K562 (cell line): ENCODE results near the gene AP1B1. TPM values are rescaled to one million over a fixed set of nuclear protein-coding genes. Genes with fewer than 3 reads are reported as not detected.

ENCODE experiments used
- ATAC-seq: fragments of 200-7000 bp; cut with Tn5 transposase; 3 replicates; pipeline ENCODE4 v1.9.1; 2020; ENCODE audit warnings: moderate library complexity
- BruUV-seq: library from RNA; stranded (reverse); fragments of 400-500 nt; replicated peaks from 2 replicates; lab custom pipeline; 2021; lab: Mats Ljungman, UMichigan
- CTCF ChIA-PET: fragments of 300-600 bp; formaldehyde crosslinking; extraction: SDS; loops from one replicate; lab custom pipeline; 2021; ENCODE audit warnings: low intra/inter-chr PET ratio; lab: Yijun Ruan, JAX
- POLR2A ChIA-PET: fragments of 300-600, 350-650 bp; sonication (Branson Sonifier 250); formaldehyde crosslinking; extraction: SDS; loops from one replicate; lab custom pipeline; 2021; ENCODE audit warnings: antibody characterized with exemption, inconsistent platforms; lab: Yijun Ruan, JAX
- DNase-seq, 4 experiments: peaks; one replicate each; pipeline versions ENCODE4 v3.0.0 to v3.0.0-alpha.2; 2011 to 2018; ENCODE audit warnings: low spot score in 3 of 4, mixed read lengths in 3 of 4; ENCODE audit errors: extremely low read depth in 1 of 4
- FAIRE-seq: peaks from 2 replicates; lab custom pipeline; 2011; peaks lifted over from hg19 to GRCh38; lab: Jason Lieb, UNC
- H2AFZ ChIP-seq: 2 replicates; pipeline ENCODE4 v1.6.0; 2011; ENCODE audit warnings: low read depth, low read length, control low read depth, inconsistent platforms
- H3K27ac ChIP-seq: fragments of 200-600 bp; 3 replicates; pipeline ENCODE4 v1.8.0; 2011; ENCODE audit warnings: low read depth, mild to moderate bottlenecking, control low read depth, inconsistent platforms, low read length, moderate library complexity, mixed read lengths; ENCODE audit errors: extremely low read depth
- H3K27me3 ChIP-seq, 2 experiments: fragments of 300-600 bp in 1 of 2; 2 replicates in 1 of 2; 3 replicates in 1 of 2; pipeline versions ENCODE4 v1.6.0 to v1.8.0; 2011; ENCODE audit warnings: inconsistent platforms in 2 of 2, low read length in 2 of 2, mild to moderate bottlenecking in 1 of 2, mixed read lengths in 1 of 2, moderate library complexity in 1 of 2; ENCODE audit not compliant: control insufficient read depth in 2 of 2, insufficient read depth in 2 of 2
- H3K36me3 ChIP-seq: fragments of 300-600 bp; 3 replicates; pipeline ENCODE4 v1.8.0; 2011; ENCODE audit warnings: mild to moderate bottlenecking, low read length, inconsistent platforms; ENCODE audit not compliant: control insufficient read depth, insufficient read depth
- H3K4me1 ChIP-seq, 2 experiments: fragments of 200-600 bp in 1 of 2; replicated peaks in 1 of 2; 2 replicates in 1 of 2; 3 replicates in 1 of 2; pipeline versions ENCODE4 v1.5.1 to v1.8.0; 2011; ENCODE audit warnings: inconsistent platforms in 2 of 2, low read length in 2 of 2, mild to moderate bottlenecking in 1 of 2, mixed read lengths in 1 of 2, moderate library complexity in 1 of 2; ENCODE audit not compliant: control insufficient read depth in 2 of 2, insufficient read depth in 2 of 2
- H3K4me2 ChIP-seq: 2 replicates; pipeline ENCODE4 v1.6.1; 2011; ENCODE audit warnings: low read length, control low read depth, inconsistent platforms, mixed read lengths; ENCODE audit not compliant: insufficient read depth
- H3K4me3 ChIP-seq: fragments of 200-600 bp; sonication (generic), shearing (Covaris generic); 2 replicates; pipeline ENCODE4 v1.5.1; 2016; ENCODE audit warnings: control low read depth, inconsistent platforms
- H3K79me2 ChIP-seq: fragments of 200-600 bp; 3 replicates; pipeline ENCODE4 v1.8.0; 2011; ENCODE audit warnings: low read length, inconsistent platforms; ENCODE audit not compliant: control insufficient read depth, insufficient read depth
- H3K9ac ChIP-seq, 2 experiments: 2 replicates each; pipeline versions ENCODE4 v1.6.0 to v1.6.1; 2011; ENCODE audit warnings: low read depth in 2 of 2, low read length in 2 of 2, control low read depth in 1 of 2, inconsistent platforms in 1 of 2, mild to moderate bottlenecking in 1 of 2, mixed read lengths in 1 of 2; ENCODE audit not compliant: insufficient read depth in 1 of 2
- H3K9me1 ChIP-seq: one replicate; pipeline ENCODE4 v1.6.0; 2011; ENCODE audit warnings: inconsistent platforms, mild to moderate bottlenecking, low read length, moderate library complexity; ENCODE audit not compliant: control insufficient read depth, insufficient read depth
- H3K9me3 ChIP-seq: replicated peaks from 2 replicates; pipeline ENCODE4 v1.5.1; 2011; ENCODE audit warnings: low read depth, low read length, inconsistent platforms; ENCODE audit not compliant: control insufficient read depth, insufficient read depth
- H4K20me1 ChIP-seq: replicated peaks from 2 replicates; pipeline ENCODE4 v1.6.1; 2011; ENCODE audit warnings: low read length, inconsistent platforms, mixed read lengths; ENCODE audit not compliant: control insufficient read depth, insufficient read depth
- AFF1 ChIP-seq, 2 experiments: fragments of 450-650 bp; IDR thresholded peaks; 2 replicates each; pipeline ENCODE4 v1.6.1; 2018; ENCODE audit warnings: mild to moderate bottlenecking in 2 of 2, low read depth in 1 of 2; ENCODE audit not compliant: partially characterized antibody in 2 of 2
- BRF2 ChIP-seq: IDR thresholded peaks from 3 replicates; pipeline ENCODE4 v1.6.1; 2011; ENCODE audit warnings: borderline replicate concordance, mild to moderate bottlenecking; ENCODE audit not compliant: insufficient read length, insufficient read depth
- CCAR2 ChIP-seq: fragments of 200-400 bp; formaldehyde crosslinking; IDR thresholded peaks from 2 replicates; pipeline ENCODE4 v1.6.1; 2017; ENCODE audit warnings: mild to moderate bottlenecking, low read depth, low read length
- FOXJ2 ChIP-seq: fragments of 200-800 bp; sonication (Bioruptor generic); IDR thresholded peaks from 2 replicates; pipeline ENCODE4 v1.6.1; 2016; ENCODE audit warnings: missing genetic modification characterization, missing compliant biosample characterization
- GABPA ChIP-seq: fragments of 200-800 bp; sonication (Bioruptor generic); conservative IDR thresholded peaks from 2 replicates; pipeline ENCODE4 v1.6.1; 2016; ENCODE audit warnings: low read depth, missing genetic modification characterization, missing compliant biosample characterization
- PCBP1 ChIP-seq: fragments of 200-400 bp; formaldehyde crosslinking; IDR thresholded peaks from 2 replicates; pipeline ENCODE4 v1.6.1; 2018; ENCODE audit warnings: mild to moderate bottlenecking, low read depth, low read length; ENCODE audit not compliant: poor library complexity, severe bottlenecking
- PHF21A ChIP-seq: fragments of 450-650 bp; IDR thresholded peaks from 2 replicates; pipeline ENCODE4 v1.6.1; 2017; ENCODE audit warnings: low read depth, borderline replicate concordance
- RFX5 ChIP-seq: IDR thresholded peaks from 2 replicates; pipeline ENCODE4 v1.6.1; 2011; ENCODE audit warnings: low read depth, mild to moderate bottlenecking, improper control_type of control experiment, low read length
- SMARCA5 ChIP-seq: fragments of 450-650 bp; IDR thresholded peaks from 2 replicates; pipeline ENCODE4 v1.6.1; 2016
- SP1 ChIP-seq: sonication (generic); formaldehyde crosslinking; IDR thresholded peaks from 2 replicates; pipeline ENCODE4 v1.8.1; 2022; ENCODE audit warnings: mild to moderate bottlenecking, missing genetic modification reagents
- ZFX ChIP-seq: sonication (generic); formaldehyde crosslinking; IDR thresholded peaks from 2 replicates; pipeline ENCODE4 v1.8.0; 2022; ENCODE audit warnings: mild to moderate bottlenecking, missing genetic modification reagents, moderate library complexity
- ZNF140 ChIP-seq: fragments of 250-450 bp; sonication (Bioruptor Pico); IDR thresholded peaks from 2 replicates; pipeline ENCODE4 v1.8.0; 2021; ENCODE audit warnings: moderate library complexity, mild to moderate bottlenecking, inconsistent platforms
- ZNF197 ChIP-seq: fragments of 200-800 bp; sonication (Bioruptor generic); IDR thresholded peaks from 2 replicates; pipeline ENCODE4 v1.6.1; 2016; ENCODE audit warnings: low read depth, missing genetic modification characterization, missing compliant biosample characterization
- ZNF311 ChIP-seq: fragments of 250-450 bp; sonication (Bioruptor Pico); IDR thresholded peaks from 2 replicates; pipeline ENCODE4 v1.4.0; 2020; ENCODE audit warnings: mild to moderate bottlenecking, moderate library complexity
- WGBS: fragments of 100-300 bp; shearing (Covaris generic); methylation state at CpG from one replicate; pipeline ENCODE4 v1.1.6; 2016; ENCODE audit warnings: low coverage, mixed read lengths; ENCODE audit not compliant: insufficient coverage; ENCODE audit errors: missing lambda C conversion rate; 5-methylcytosine and 5-hydroxymethylcytosine counted together
- in situ Hi-C: fragments of 300-500 bp; cut with MboI; formaldehyde crosslinking; loops from 4 replicates; pipeline ENCODE4 v1.15.0; 2018; ENCODE audit warnings: inconsistent platforms, mixed read lengths
- intact Hi-C: fragments of 100-400 bp; cut with micrococcal nuclease; formaldehyde crosslinking; loops from 2 replicates; pipeline ENCODE4 v1.14.2; 2022
- polyA plus RNA-seq, 8 experiments: library from polyadenylated mRNA; depleted of rRNA in 4 of 8; stranded (reverse) in 5 of 8; unstranded in 3 of 8; fragments of >200 nt; fragmentation: Nextera tagmentation in 2 of 8; fragmentation: Illumina TruSeq in 1 of 8; extraction: Ambion mirVana in 2 of 8; extraction: Trizol in 1 of 8; gene quantifications; 2 replicates each; pipeline versions ENCODE4 v1.2.1 to v1.2.3, GENCODE V29; 2011 to 2014; ENCODE audit warnings: inconsistent platforms in 1 of 8, missing spikeins in 1 of 8
- total RNA-seq, 7 experiments: library from RNA; depleted of rRNA in 6 of 7; stranded (reverse); fragments of >200 nt in 6 of 7; fragmentation: Illumina TruSeq in 2 of 7; extraction: Trizol in 2 of 7; gene quantifications; 2 replicates each; pipeline versions ENCODE4 v1.2.1 to v1.2.3, GENCODE V29; 2011 to 2021; ENCODE audit warnings: low replicate concordance in 1 of 7

Gene AP1B1
- total and polyA plus RNA-seq, 9 of the 15 experiments (the other 6 are each of a cell fraction or from before 2014, with no cell fraction given) = 1.2 to 60.9 (median 30.1) TPM

- in situ Hi-C loops = no loop called here
- no peaks in the 10 kb centered on the region for H4K20me1 ChIP-seq
- DNase-seq (no peak), FAIRE-seq (no peak), ATAC-seq (no peak)
- H3K4me2 ChIP-seq = no peak overlapping the region
- H3K27ac ChIP-seq = no peak overlapping the region
- peak overlapping the region in 1 of 2 experiments; percentile 26; a peak in 1 of 4 replicates for H3K9ac ChIP-seq
- peaks cover 0 to 10% of the 10 kb centered on the region in 2 experiments; a peak in 2 of 5 replicates for H3K4me1 ChIP-seq
- TF ChIP-seq PCBP1 (no peak), GABPA (tag) (no peak), SMARCA5 (no peak), CCAR2 (no peak), PHF21A (no peak), ZNF140 (no peak), FOXJ2 (tag) (no peak), ZNF197 (CRISPR knock-in tag) (no peak), BRF2 (no peak), AFF1 (IDR thresholded peaks at IDR 0.05; ENCODE audit: low read depth in 1 of 2, partially characterized antibody in 2 of 2) (no peak), ZFX (no peak), SP1 (no peak), ZNF311 (CRISPR knock-in tag) (no peak), RFX5 (no peak)
- no peaks in the 10 kb centered on the region for H3K27me3 ChIP-seq
- H3K9me1 ChIP-seq = no peaks in the 10 kb centered on the region
- peaks cover 42% of the 10 kb centered on the region; the same call in 2 of the 3 replicates for H3K36me3 ChIP-seq
- H2AFZ ChIP-seq = no peak overlapping the region
- intact Hi-C loops = no loop called here
- no peak overlapping the region for H3K4me3 ChIP-seq
- no peaks in the 10 kb centered on the region for H3K79me2 ChIP-seq
- ChIA-PET CTCF (no interaction called here), POLR2A (no interaction called here)
- no peaks in the 10 kb centered on the region for H3K9me3 ChIP-seq
- BruUV-seq = no TSS peak
- 65% methylated on average over 3 of the region's 14 CpGs for WGBS
These were observed 56.6 kb downstream of the AP1B1 start for GRCh38 chr22:29331658-29332300.
